GM18508 (cell line): ENCODE results near the gene AGRN.
"Not testable (repeated sequence)": the region's sequence is repeated elsewhere in the genome, so short reads cannot be mapped to it uniquely, and the experiment has no call there.

Experiments
- ATAC-seq: cut with Tn5 transposase; IDR thresholded peaks from one replicate; pipeline ENCODE4 v1.9.1; 2021; ENCODE audit warnings: moderate number of reproducible peaks; ENCODE audit not compliant: insufficient read depth, unreplicated experiment

AGRN gene

GRCh38 chr1:999725-1000356, 20.1 kb upstream of the AGRN start, which contains the start of gene HES4:
TSS of gene HES4 (minus strand) at chr1:1000097. CDS start at chr1:999973, 124 bp downstream.
- no peak for ATAC-seq

- no peak for ATAC-seq
These were observed 19.4 kb upstream of the AGRN start for GRCh38 chr1:1000357-1001056.

- ATAC-seq, result no peak
These were observed 18.7 kb upstream of the AGRN start for GRCh38 chr1:1001057-1001783.

DNA sequence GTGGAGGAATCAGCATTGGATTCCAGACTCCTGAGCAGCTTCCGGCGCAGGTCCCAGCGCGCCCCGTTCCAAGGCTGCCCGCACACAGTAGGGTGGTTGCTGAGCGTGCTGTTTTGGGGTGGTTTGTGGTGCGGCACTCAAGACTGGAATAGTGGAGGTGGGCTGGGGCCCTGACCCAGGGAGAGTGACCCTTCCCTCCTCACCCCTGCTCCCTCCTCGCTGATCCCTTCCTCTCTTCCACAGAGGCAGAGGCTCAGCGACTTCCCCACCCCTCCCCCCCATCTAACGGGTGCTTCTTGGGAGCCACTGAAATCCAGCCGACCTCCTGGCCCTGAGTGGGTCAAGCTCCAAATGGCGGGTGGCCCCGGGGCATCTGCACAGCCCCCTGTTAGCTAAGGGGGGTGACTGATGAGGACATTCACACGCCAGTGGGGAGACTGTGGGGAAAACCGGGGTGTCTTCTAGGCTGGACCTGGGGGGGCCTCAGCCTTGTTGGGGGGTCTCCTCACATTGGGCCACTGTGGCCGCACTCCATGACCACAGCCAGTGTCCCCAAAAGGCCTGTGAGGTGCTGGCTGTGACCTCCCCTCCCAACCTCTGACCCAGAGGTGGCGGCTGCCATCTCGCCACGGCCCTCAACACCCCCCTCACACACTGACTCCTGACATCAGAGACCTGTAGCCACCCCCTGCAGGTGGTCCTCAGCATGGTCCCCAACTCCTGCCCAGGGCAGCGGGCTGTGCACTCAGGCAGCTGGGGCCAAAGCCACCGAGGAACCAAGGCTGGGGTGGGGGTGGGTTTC, 16.1 kb upstream of the AGRN start:
- no peak for ATAC-seq

- ATAC-seq, result no peak
These were observed 15.5 kb upstream of the AGRN start for GRCh38 chr1:1004420-1004779.

GRCh38 chr1:1004780-1005697, 14.9 kb upstream of the AGRN start:
- no peak for ATAC-seq

DNA sequence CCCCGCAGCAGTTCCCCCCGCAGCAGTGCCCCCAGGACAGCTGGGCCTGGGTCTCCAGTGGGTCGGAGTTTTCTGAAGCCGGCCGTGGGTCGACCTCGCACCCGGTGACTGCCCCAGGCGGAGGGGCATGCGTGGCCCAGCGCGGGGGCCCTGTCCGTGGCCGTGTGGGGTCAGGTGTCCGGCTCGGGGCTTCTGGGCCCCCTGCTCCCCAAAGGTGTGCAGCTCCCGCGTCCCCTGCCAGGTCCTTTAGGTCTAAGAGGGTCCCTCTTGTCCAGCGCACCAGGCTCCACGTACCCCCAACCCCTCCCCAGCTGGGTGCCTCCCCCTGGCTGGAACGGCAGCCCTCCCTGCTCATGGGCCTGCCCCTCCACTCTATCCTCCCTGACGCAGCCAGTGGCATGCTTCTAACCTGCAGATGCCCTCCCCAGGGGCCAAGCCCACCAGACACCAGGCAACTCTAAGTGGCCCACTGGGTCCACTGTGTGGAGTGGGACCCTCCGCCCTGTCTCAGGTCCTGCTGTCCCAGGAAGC, 14.1 kb upstream of the AGRN start:
- ATAC-seq, result no peak

DNA sequence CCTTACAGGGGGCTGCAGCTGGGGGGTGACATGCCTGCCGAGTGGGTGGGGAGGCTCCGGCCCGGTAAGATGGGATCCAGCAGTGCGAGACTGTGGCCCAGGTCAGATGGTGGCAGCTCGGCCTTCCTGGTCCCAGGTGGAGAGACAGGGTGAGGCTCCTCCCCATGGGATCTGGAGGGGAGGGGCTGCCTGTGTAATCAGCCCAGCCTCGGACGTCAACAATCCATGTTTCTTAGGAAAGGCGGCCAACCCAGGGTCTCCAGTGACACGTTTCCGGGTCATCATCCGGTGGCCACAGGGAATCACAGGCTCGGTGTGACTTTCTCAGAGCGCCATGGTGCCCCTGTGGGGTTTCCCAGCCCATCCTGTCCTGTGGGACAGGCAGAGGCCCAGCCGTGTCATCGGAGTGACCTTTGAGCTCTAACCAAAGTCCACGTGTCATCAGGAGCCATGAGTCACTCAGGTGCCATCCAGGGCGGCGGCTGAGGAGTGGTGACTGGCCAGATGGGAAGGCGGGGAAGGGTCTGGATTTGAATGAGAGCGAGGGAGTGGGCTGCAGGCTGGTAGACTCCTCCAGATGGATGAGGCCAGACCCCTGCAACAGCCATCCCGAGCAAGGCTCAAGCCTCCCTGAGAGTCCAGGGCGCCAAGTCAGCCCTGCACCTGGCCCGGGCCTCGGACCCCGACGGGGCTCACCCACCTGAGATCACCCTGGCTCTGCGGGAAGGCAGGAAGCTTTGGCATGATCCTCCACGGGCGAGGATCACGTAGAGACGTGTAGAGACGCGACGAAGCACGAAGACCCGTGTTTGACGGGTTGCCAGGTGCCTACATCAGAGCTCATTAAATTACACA, 13.4 kb upstream of the AGRN start:
- no peak for ATAC-seq

GRCh38 chr1:1010131-1010530, 9.8 kb upstream of the AGRN start:
- not testable (repeated sequence) for ATAC-seq

GRCh38 chr1:1011396-1011949, 8.4 kb upstream of the AGRN start:
- ATAC-seq, result no peak

GRCh38 chr1:1012736-1013104, 7.2 kb upstream of the AGRN start:
- not testable (repeated sequence) for ATAC-seq

DNA sequence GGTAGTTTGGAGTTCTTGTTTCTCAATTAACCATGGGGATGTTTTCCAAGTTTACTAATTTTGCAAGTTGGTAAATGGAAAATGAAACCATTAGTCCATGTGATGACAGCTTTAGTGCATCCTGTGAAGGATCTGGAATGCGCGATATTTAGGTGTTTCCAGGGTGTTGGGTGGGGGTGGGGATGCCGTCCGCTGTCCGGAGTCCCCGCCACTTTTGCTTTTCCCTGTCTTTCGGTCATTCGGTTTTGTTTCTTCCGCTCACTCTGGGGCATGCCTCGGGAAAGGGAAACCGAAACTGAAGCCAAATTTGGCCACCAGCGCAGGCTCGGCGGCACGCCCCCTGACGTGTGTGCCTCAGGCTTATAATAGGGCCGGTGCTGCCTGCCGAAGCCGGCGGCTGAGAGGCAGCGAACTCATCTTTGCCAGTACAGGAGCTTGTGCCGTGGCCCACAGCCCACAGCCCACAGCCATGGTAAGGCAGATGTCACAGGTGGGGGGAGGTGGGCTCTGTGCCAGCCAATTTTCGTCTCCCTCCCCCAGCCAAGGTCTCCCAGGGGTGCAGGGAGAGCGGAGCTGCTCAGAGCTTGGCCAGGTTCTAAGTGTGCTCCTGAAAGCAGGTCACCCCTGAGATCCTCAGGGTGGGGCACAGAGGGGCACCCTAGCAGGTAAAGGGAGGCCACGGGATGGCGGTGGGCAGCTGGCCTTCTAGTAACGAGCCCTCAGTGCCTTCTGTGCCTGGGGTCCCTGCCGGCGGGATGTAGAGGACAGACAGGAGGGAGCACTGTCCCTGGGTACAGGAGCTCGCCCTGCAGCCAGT, 6.6 kb upstream of the AGRN start, which contains the start of gene ISG15:
ISG15 (plus strand) TSS at position 393 of the 817 bp plus-strand sequence; CDS start at position 470, 77 bp downstream.
- peak; percentile 69 for ATAC-seq

DNA sequence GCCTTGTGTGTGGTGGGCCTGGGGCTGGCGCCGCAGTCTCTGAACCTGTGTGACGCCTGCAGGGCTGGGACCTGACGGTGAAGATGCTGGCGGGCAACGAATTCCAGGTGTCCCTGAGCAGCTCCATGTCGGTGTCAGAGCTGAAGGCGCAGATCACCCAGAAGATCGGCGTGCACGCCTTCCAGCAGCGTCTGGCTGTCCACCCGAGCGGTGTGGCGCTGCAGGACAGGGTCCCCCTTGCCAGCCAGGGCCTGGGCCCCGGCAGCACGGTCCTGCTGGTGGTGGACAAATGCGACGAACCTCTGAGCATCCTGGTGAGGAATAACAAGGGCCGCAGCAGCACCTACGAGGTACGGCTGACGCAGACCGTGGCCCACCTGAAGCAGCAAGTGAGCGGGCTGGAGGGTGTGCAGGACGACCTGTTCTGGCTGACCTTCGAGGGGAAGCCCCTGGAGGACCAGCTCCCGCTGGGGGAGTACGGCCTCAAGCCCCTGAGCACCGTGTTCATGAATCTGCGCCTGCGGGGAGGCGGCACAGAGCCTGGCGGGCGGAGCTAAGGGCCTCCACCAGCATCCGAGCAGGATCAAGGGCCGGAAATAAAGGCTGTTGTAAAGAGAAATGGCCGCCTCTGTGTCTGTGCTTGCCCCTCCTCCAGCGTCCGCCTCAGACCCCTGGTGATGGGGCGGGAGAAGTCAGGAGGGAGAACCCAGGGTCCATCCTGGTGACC, 5.8 kb upstream of the AGRN start:
- ATAC-seq, result no peak

DNA sequence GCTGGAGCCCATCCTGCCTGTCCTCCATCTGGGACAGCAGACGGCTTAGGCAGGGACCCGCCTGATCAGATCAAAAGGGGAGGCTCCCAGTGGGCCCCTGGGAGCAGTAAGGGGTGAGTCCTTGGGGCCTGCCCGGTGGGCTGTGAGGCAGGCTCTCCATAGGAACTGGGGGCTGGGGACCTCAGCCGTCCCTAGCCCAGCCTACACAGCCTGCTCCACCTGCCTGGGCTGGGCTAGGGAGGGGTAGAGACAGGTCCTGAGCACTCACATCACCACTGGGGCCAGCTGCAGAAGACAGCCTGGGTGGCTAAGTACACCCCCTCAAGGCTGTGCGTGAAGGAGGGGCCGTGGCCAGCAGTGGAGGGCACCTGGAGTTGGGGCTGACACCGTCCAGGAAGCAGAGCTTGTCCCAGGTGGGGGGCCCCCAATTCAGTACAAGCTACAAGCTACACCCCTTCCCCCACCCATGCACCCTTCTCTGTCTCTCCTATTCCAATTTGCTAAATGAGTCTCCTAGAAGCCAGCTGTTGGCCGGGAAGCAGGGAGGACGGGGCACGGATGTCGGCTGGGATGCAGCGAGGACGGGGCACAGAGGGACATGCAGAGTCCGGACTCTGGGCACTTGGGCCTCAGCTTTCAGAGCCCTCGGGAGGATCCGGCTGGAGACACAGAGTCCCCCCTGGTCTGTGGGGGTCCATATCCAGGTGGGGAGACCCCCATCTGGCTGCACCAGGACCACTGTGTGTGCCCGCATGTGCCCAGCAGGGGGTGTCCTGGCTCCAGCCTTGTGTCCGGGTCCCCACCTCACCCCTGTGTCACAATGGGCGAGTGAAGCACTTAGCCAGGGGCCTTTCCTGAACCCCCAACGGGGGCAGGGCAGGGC, 4.9 kb upstream of the AGRN start:
- no peak for ATAC-seq

- not testable (repeated sequence) for ATAC-seq
These were observed 2.3 kb upstream of the AGRN start for GRCh38 chr1:1017397-1018320.
